Dedifferentiated amniotic fluid mesenchymal stem cell (primary cell): ENCODE results near the gene METTL26.

Experiments
- DNase-seq: peaks from one replicate; pipeline ENCODE4 v3.0.0-alpha.2; 2016; ENCODE audit errors: extremely low spot score

METTL26 gene

GRCh38 chr16:638034-638543, 2.0 kb upstream of the METTL26 start:
- no peak for DNase-seq

- no peak for DNase-seq
Measured at GRCh38 chr16:637081-638018, 1.2 kb upstream of the METTL26 start.

GRCh38 chr16:635573-636205, 416 bp downstream of the METTL26 start:
- DNase-seq = no peak

GRCh38 chr16:634996-635395, 1.1 kb downstream of the METTL26 start:
- DNase-seq = no peak

GRCh38 chr16:634051-634670, 1.9 kb downstream of the METTL26 start:
- no peak for DNase-seq

GRCh38 chr16:633336-634050, 2.6 kb downstream of the METTL26 start:
- DNase-seq = no peak

GRCh38 chr16:632486-633335, 3.4 kb downstream of the METTL26 start:
- DNase-seq = no peak

- no peak for DNase-seq
Measured at GRCh38 chr16:631808-632358, 4.2 kb downstream of the METTL26 start.

- DNase-seq = no peak
Measured at GRCh38 chr16:630815-631405, 5.2 kb downstream of the METTL26 start, which contains the start of gene WFIKKN1. WFIKKN1 (plus strand) TSS chr16:630985; CDS start chr16:631254, 269 bp downstream.

GRCh38 chr16:630249-630814, 5.8 kb downstream of the METTL26 start:
- DNase-seq = no peak

- no peak for DNase-seq
Measured at GRCh38 chr16:629833-630248, 6.3 kb downstream of the METTL26 start.

- no peak for DNase-seq
Measured at GRCh38 chr16:629185-629832, 6.8 kb downstream of the METTL26 start.

- DNase-seq = no peak
Measured at GRCh38 chr16:628321-629061, 7.6 kb downstream of the METTL26 start.

- DNase-seq = no peak
Measured at GRCh38 chr16:627454-628239, 8.5 kb downstream of the METTL26 start.

- DNase-seq = peak; percentile 95
Measured at GRCh38 chr16:626787-627453, 9.2 kb downstream of the METTL26 start.

GRCh38 chr16:625977-626765, 9.9 kb downstream of the METTL26 start:
- no peak for DNase-seq
